Measurements from ENCODE around the gene FHL2. TPM values are rescaled to one million over a fixed set of nuclear protein-coding genes. Genes with fewer than 3 reads are reported as not detected.

Gene FHL2
- total and polyA plus RNA-seq, 12 donors: 41.2 to 213 (median 103) TPM

GRCh38 chr2:105334211-105334610, 64.6 kb downstream of the FHL2 start:
- Histone ChIP-seq H3K36me3 (replicated peaks in 1 of 2) (no peaks in the 10 kb centered on the region), H3K4me3 (no peak overlapping the region), H3K27me3 (no peaks in the 10 kb centered on the region), H3K27ac (no peak overlapping the region), H3K9me3 (replicated peaks in 1 of 3) (no peaks in the 10 kb centered on the region), H3K4me1 (replicated peaks in 1 of 2) (peaks cover 15 to 25% of the 10 kb centered on the region in 2 donors)
- intact Hi-C loops (cut with DNase I): no loop called here
- WGBS, 4 donors: 92 to 97% (median 94%) methylated on average over 4 of the region's 4 CpGs
- no peak for DNase-seq
- TF ChIP-seq CTCF (IDR thresholded peaks at IDR 0.05) (no peak), POLR2A (IDR thresholded peaks at IDR 0.05) (no peak)

DNA sequence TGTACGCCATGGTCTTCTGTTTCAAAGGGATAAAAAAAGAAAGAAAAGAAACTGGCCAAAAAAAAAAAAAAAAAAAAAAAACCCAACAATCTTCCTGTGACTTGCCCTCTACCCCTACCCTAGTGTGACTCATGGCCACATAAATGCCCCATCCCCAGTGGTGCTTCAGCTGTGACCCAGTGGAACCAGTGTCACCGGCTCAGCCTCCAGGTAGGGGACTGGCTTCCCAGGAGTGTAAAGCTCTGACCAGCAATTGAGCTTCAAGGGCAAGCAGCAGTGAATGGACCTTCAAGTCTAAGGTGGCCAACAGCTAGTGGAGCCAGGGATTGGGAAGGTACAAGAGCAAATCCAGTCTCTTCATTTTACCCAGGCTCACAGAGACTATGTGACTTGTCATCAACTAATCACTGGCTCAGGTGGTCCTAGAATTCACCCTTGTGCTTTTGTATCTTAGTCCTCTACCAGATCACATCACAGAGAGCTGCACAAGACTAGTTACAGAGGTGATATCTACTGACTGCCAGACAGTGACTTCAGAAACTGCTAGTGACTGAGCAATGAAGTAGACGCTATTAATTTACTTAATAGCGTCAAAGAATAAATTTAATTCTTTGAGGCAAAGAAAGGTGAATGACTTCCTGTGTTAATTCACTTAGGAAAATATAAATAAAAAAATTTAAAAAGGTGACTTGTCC, 68.0 kb downstream of the FHL2 start:
- TF ChIP-seq POLR2A (IDR thresholded peaks at IDR 0.05) (no peak), CTCF (IDR thresholded peaks at IDR 0.05) (no peak)
- no peak for DNase-seq
- no peaks in the 10 kb centered on the region for H3K27me3 ChIP-seq
- 91 to 98% (median 95%) methylated on average over 4 of the region's 4 CpGs for WGBS, 4 donors
- H3K27ac ChIP-seq: peak overlapping the region in 1 of 5 donors; percentile 71
- H3K4me1 ChIP-seq (replicated peaks in 1 of 2): peaks cover 8 to 22% of the 10 kb centered on the region in 2 donors
- no peaks in the 10 kb centered on the region for H3K36me3 ChIP-seq (replicated peaks in 1 of 2)
- H3K4me3 ChIP-seq: no peak overlapping the region
- no peaks in the 10 kb centered on the region for H3K9me3 ChIP-seq (replicated peaks in 1 of 3)
- intact Hi-C loops (cut with DNase I): no loop called here

- H3K4me3 ChIP-seq: peak within 1 kb of the TSS in 3 of 4 donors; percentile 68 to 95 (median 71)
- TF ChIP-seq CTCF (IDR thresholded peaks at IDR 0.05) (no peak), POLR2A (IDR thresholded peaks at IDR 0.05) (peak; percentile 56 to 62)
- H3K9me3 ChIP-seq (replicated peaks in 1 of 3): no peaks in the 10 kb centered on the region
- no peaks in the 10 kb centered on the region for H3K36me3 ChIP-seq (replicated peaks in 1 of 2)
- peak within 1 kb of the TSS in 4 of 5 donors; percentile 71 to 97 (median 84) for H3K27ac ChIP-seq
- intact Hi-C loops (cut with DNase I): no loop called here
- H3K27me3 ChIP-seq: no peaks in the 10 kb centered on the region
- peaks cover 8 to 30% of the 10 kb centered on the region in 2 donors for H3K4me1 ChIP-seq (replicated peaks in 1 of 2)
- 2 to 10% (median 6%) methylated on average over 16 to 101 of the region's 101 CpGs for WGBS, 4 donors
- DNase-seq: peak in 6 of 7 donors; percentile 47 to 65 (median 56)
Observed at GRCh38 chr2:105329561-105330495, 69.0 kb downstream of the FHL2 start, which contains the start of gene TGFBRAP1. Gene TGFBRAP1 (minus strand): TSS chr2:105329735. CDS start chr2:105308301, 21,434 bp downstream.

GRCh38 chr2:105329197-105329554, 69.7 kb downstream of the FHL2 start:
- DNase-seq: peak in 3 of 7 donors; percentile 23 to 54 (median 29)
- TF ChIP-seq CTCF (IDR thresholded peaks at IDR 0.05) (no peak), POLR2A (IDR thresholded peaks at IDR 0.05) (no peak)
- peak overlapping the region in 3 of 5 donors; percentile 63 to 97 (median 73) for H3K27ac ChIP-seq
- no peaks in the 10 kb centered on the region for H3K27me3 ChIP-seq
- H3K4me1 ChIP-seq (replicated peaks in 1 of 2): peaks cover 8 to 30% of the 10 kb centered on the region in 2 donors
- intact Hi-C loops (cut with DNase I): no loop called here
- WGBS, 4 donors: 0 to 1% (median 0%) methylated on average over 7 to 17 of the region's 17 CpGs
- H3K9me3 ChIP-seq (replicated peaks in 1 of 3): no peaks in the 10 kb centered on the region
- H3K4me3 ChIP-seq: peak overlapping the region in 3 of 4 donors; percentile 24 to 95 (median 32)
- no peaks in the 10 kb centered on the region for H3K36me3 ChIP-seq (replicated peaks in 1 of 2)

Data from adrenal gland (tissue), 12 donors.